WTC11 (cell line): Measurements from ENCODE around the gene B3GAT1. TPM values are rescaled to one million over a fixed set of nuclear protein-coding genes. Genes with fewer than 3 reads are reported as not detected.
A peak's percentile ranks its signal among the peaks of the same experiment; 100 is the strongest.

Source experiments
- ATAC-seq: fragments of 200-7000 bp; cut with Tn5 transposase; 2 replicates; pipeline ENCODE4 v1.10.0; 2021; ENCODE audit warnings: mild to moderate bottlenecking, moderate library complexity
- CTCF ChIA-PET: fragments of 300-600 bp; sonication (Branson Sonifier 250); formaldehyde crosslinking; loops from one replicate; lab custom pipeline; 2021; ENCODE audit warnings: antibody characterized with exemption; lab: Charles Lee
- POLR2A ChIA-PET: fragments of 350-600 bp; sonication (Branson Sonifier 250); formaldehyde crosslinking; loops from one replicate; lab custom pipeline; 2021; ENCODE audit warnings: antibody characterized with exemption; lab: Charles Lee
- DNase-seq: peaks from one replicate; pipeline ENCODE4 v3.0.0; 2021; ENCODE audit warnings: low spot score
- H3K27ac Mint-ChIP-seq: 2 replicates; pipeline ENCODE4 v1.8.0; 2021; ENCODE audit warnings: mixed read lengths
- H3K27me3 Mint-ChIP-seq: 2 replicates; pipeline ENCODE4 v1.8.0; 2021; ENCODE audit warnings: low read depth, mild to moderate bottlenecking, moderate library complexity, mixed read lengths
- H3K36me3 Mint-ChIP-seq: 2 replicates; pipeline ENCODE4 v1.8.0; 2021; ENCODE audit warnings: mixed read lengths
- H3K4me1 Mint-ChIP-seq: 2 replicates; pipeline ENCODE4 v1.8.0; 2022; ENCODE audit warnings: mixed read lengths
- H3K4me3 Mint-ChIP-seq: 2 replicates; pipeline ENCODE4 v1.8.0; 2021; ENCODE audit warnings: mild to moderate bottlenecking, moderate library complexity, mixed read lengths
- H3K9me3 Mint-ChIP-seq: 2 replicates; pipeline ENCODE4 v1.8.0; 2021; ENCODE audit warnings: mixed read lengths
- CBFB ChIP-seq: sonication (generic); formaldehyde crosslinking; IDR thresholded peaks from 2 replicates; pipeline ENCODE4 v1.8.1; 2022; ENCODE audit warnings: mild to moderate bottlenecking, low read depth, missing genetic modification reagents
- FOXP1 ChIP-seq: sonication (generic); formaldehyde crosslinking; IDR thresholded peaks from 2 replicates; pipeline ENCODE4 v1.8.0; 2022; ENCODE audit warnings: missing genetic modification reagents, mild to moderate bottlenecking, moderate library complexity, borderline replicate concordance
- IRF2 ChIP-seq: sonication (generic); formaldehyde crosslinking; IDR thresholded peaks from 2 replicates; pipeline ENCODE4 v1.8.0; 2022; ENCODE audit warnings: low read depth, missing genetic modification reagents, borderline replicate concordance
- RELA ChIP-seq: sonication (generic); formaldehyde crosslinking; IDR thresholded peaks from 2 replicates; pipeline ENCODE4 v1.8.1; 2022; ENCODE audit warnings: missing genetic modification reagents, mild to moderate bottlenecking, borderline replicate concordance
- RORB ChIP-seq: fragments of 250-450 bp; sonication (Bioruptor Pico); IDR thresholded peaks from 2 replicates; pipeline ENCODE4 v1.9.0; 2021; ENCODE audit warnings: mild to moderate bottlenecking
- ZNF121 ChIP-seq: sonication (generic); formaldehyde crosslinking; IDR thresholded peaks from 2 replicates; pipeline ENCODE4 v1.8.0; 2023; ENCODE audit warnings: missing genetic modification reagents
- total RNA-seq: library from RNA; stranded (reverse); gene quantifications from 3 replicates; pipeline ENCODE4 v1.2.3, GENCODE V29; 2021
- TF ChIP-seq, protein P1 (sequence below): sonication (generic); formaldehyde crosslinking; IDR thresholded peaks from 2 replicates; pipeline ENCODE4 v1.8.1; 2022; ENCODE audit warnings: missing genetic modification reagents, borderline replicate concordance
- TF ChIP-seq, protein P2 (sequence below): sonication (generic); formaldehyde crosslinking; IDR thresholded peaks from 2 replicates; pipeline ENCODE4 v1.8.0; 2022; ENCODE audit warnings: missing genetic modification reagents
- TF ChIP-seq, protein P3 (sequence below): fragments of 250-450 bp; sonication (Bioruptor Pico); IDR thresholded peaks from 2 replicates; pipeline ENCODE4 v1.9.0; 2021; ENCODE audit warnings: mild to moderate bottlenecking
- TF ChIP-seq, protein P4 (sequence below): sonication (generic); formaldehyde crosslinking; conservative IDR thresholded peaks from 2 replicates; pipeline ENCODE4 v1.8.1; 2023; ENCODE audit warnings: mild to moderate bottlenecking, low read depth, missing genetic modification reagents, moderate library complexity
- TF ChIP-seq, protein P5 (sequence below): fragments of 200-600 bp; IDR thresholded peaks from 2 replicates; pipeline ENCODE4 v1.8.0; 2022; ENCODE audit warnings: antibody characterized with exemption
- TF ChIP-seq, protein P6 (sequence below): sonication (generic); formaldehyde crosslinking; IDR thresholded peaks from 2 replicates; pipeline ENCODE4 v1.8.1; 2023; ENCODE audit warnings: mild to moderate bottlenecking, missing genetic modification reagents, moderate library complexity

The B3GAT1 gene
- total RNA-seq, 1 experiment from 2014 or later, result 30.0 TPM

DNA sequence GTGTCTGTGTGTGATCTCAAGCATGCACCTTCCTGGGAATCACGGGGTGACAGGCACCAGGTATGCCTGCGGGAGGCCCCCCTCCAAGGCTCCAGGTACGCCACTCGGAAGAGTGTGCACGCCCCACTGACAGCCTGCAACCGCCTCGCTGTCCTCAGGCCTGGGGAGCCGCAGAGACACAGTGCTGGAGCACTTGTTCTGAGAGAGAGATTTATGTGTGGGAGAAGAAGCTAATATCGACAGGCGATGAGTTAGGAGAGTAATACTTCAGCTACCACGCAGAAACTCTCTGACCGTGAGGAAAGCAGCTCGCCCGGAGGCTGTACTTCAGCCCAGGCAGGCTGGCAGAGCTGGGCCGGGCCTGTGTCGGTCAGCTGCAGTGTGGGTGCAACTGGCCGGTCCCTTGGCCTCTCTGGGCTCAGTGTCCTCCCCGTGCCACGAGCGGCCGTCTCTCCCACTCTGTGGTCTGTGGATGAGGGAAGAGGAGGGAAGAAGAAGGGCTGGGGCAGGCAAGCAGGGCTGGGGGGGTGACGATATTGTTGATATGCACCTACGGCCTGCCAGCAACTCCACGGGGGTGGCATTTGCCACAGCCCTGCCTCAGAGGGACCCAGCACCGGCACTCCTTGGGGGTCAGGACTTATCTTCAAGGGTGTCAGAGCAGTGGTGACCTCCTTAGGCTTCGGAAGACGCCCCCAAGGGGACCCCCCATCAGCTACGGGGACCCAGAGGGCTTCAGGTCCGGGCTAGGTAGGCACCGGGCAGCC, 7.3 kb downstream of the B3GAT1 start:
- no peak for ATAC-seq
- peaks cover 8% of the 10 kb centered on the region for H3K9me3 Mint-ChIP-seq

DNA sequence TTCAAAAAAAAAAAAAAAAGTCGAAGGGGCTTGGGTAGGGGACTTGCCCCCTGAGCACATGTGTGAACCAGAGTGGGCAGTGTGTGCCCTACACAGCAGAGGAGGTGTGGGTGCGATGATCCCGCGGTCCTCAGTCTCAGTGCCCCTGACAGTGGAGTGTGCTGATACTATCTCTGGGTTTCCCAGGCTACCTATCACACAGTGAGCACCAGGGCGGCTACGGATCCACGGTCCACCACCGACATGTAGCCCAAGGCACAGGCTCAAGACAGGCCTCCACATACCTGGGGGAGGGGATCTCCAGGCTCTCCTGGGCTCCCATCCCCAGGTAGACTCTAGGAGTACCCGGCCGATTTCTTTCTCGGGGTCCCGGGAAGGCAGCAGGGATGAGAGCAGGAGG, 9.1 kb downstream of the B3GAT1 start:
- H3K4me1 Mint-ChIP-seq, result peaks cover 22% of the 10 kb centered on the region
- no peaks in the 10 kb centered on the region for H3K27me3 Mint-ChIP-seq
- CTCF ChIA-PET, result no interaction called here
- POLR2A ChIA-PET, result interaction anchor here (0.6 kb wide), 1 partner anchor 36 kb away, joined by 5 read pairs; no protein-coding TSS in a partner anchor
- TF ChIP-seq ZNF121 (CRISPR knock-in tag), result peak; percentile 1; the same call in 1 of the 2 replicates
- TF ChIP-seq IRF2, result no peak
- ATAC-seq (no peak), DNase-seq (no peak)
- H3K36me3 Mint-ChIP-seq, result peaks cover 11% of the 10 kb centered on the region
- no peak overlapping the region for H3K4me3 Mint-ChIP-seq
- H3K9me3 Mint-ChIP-seq, result peaks cover 8% of the 10 kb centered on the region
- no peak overlapping the region for H3K27ac Mint-ChIP-seq

More for the DNA sequence above, 7.3 kb downstream of the B3GAT1 start:
- Mint-ChIP-seq H3K4me3 (no peak overlapping the region), H3K27ac (no peak overlapping the region; the same call in 1 of the 2 replicates), H3K4me1 (peaks cover 24% of the 10 kb centered on the region)
- TF ChIP-seq RELA (CRISPR knock-in tag) (no peak), FOXP1 (CRISPR knock-in tag) (no peak), CBFB (no peak), RORB (no peak)
- TF ChIP-seq, protein P1, sequence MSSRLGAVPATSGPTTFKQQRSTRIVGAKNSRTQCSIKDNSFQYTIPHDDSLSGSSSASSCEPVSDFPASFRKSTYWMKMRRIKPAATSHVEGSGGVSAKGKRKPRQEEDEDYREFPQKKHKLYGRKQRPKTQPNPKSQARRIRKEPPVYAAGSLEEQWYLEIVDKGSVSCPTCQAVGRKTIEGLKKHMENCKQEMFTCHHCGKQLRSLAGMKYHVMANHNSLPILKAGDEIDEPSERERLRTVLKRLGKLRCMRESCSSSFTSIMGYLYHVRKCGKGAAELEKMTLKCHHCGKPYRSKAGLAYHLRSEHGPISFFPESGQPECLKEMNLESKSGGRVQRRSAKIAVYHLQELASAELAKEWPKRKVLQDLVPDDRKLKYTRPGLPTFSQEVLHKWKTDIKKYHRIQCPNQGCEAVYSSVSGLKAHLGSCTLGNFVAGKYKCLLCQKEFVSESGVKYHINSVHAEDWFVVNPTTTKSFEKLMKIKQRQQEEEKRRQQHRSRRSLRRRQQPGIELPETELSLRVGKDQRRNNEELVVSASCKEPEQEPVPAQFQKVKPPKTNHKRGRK, result no peak
- TF ChIP-seq, protein P2, sequence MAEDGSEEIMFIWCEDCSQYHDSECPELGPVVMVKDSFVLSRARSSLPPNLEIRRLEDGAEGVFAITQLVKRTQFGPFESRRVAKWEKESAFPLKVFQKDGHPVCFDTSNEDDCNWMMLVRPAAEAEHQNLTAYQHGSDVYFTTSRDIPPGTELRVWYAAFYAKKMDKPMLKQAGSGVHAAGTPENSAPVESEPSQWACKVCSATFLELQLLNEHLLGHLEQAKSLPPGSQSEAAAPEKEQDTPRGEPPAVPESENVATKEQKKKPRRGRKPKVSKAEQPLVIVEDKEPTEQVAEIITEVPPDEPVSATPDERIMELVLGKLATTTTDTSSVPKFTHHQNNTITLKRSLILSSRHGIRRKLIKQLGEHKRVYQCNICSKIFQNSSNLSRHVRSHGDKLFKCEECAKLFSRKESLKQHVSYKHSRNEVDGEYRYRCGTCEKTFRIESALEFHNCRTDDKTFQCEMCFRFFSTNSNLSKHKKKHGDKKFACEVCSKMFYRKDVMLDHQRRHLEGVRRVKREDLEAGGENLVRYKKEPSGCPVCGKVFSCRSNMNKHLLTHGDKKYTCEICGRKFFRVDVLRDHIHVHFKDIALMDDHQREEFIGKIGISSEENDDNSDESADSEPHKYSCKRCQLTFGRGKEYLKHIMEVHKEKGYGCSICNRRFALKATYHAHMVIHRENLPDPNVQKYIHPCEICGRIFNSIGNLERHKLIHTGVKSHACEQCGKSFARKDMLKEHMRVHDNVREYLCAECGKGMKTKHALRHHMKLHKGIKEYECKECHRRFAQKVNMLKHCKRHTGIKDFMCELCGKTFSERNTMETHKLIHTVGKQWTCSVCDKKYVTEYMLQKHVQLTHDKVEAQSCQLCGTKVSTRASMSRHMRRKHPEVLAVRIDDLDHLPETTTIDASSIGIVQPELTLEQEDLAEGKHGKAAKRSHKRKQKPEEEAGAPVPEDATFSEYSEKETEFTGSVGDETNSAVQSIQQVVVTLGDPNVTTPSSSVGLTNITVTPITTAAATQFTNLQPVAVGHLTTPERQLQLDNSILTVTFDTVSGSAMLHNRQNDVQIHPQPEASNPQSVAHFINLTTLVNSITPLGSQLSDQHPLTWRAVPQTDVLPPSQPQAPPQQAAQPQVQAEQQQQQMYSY (CRISPR knock-in tag), result no peak
- TF ChIP-seq, protein P3, sequence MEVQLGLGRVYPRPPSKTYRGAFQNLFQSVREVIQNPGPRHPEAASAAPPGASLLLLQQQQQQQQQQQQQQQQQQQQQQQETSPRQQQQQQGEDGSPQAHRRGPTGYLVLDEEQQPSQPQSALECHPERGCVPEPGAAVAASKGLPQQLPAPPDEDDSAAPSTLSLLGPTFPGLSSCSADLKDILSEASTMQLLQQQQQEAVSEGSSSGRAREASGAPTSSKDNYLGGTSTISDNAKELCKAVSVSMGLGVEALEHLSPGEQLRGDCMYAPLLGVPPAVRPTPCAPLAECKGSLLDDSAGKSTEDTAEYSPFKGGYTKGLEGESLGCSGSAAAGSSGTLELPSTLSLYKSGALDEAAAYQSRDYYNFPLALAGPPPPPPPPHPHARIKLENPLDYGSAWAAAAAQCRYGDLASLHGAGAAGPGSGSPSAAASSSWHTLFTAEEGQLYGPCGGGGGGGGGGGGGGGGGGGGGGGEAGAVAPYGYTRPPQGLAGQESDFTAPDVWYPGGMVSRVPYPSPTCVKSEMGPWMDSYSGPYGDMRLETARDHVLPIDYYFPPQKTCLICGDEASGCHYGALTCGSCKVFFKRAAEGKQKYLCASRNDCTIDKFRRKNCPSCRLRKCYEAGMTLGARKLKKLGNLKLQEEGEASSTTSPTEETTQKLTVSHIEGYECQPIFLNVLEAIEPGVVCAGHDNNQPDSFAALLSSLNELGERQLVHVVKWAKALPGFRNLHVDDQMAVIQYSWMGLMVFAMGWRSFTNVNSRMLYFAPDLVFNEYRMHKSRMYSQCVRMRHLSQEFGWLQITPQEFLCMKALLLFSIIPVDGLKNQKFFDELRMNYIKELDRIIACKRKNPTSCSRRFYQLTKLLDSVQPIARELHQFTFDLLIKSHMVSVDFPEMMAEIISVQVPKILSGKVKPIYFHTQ, result no peak
- TF ChIP-seq, all 79 proteins: peak for 0
- Mint-ChIP-seq H3K36me3 (peaks cover 11% of the 10 kb centered on the region), H3K27me3 (no peaks in the 10 kb centered on the region)
- POLR2A ChIA-PET, result no interaction called here
- DNase-seq, result no peak
- CTCF ChIA-PET, result no interaction called here

DNA sequence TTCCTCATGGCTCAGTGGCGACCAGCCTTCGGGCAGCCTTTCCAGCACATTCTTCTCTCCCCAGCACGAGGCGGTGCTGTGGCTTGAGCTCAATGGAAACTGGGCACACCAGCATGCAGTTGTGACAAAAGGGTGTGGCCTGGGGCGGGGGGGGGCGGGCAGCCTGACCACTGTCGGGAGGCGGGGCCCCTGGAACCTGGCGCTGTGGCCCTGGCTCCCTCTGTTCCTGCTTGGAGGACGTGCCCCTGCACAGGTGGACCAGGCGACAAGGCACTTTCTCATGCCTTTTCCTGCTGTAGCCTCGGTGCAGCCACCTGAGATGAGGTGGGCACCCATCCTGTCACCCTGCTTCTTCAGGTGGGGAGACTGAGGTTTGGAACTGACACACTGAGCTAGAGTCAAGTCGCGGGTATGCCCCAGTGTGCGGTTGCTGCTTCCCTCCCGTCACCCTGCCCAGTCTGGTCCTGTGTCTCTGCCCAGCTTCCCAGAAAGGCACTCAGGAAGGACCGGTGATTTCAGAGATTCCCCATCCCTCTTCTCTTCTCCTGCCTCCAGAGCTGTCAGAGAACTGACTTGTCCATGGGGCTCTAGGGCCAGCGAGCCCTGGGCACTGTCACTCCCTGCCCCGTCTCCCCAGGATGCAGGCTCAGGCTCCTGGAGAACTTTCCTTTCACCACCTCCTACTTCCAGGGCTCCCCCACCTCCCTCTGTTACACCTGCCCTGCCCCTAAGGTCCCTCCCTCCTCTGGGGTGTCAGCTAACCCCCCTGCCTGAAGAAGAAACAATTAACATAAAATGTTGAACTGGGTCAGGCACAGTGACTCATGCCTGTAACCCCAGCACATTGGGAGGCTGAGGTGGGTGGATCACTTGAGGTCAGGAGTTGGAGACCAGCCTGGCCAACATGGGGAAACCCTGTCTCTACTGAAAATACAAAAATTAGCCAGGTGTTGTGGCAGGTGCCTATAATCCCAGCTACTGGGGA, 9.9 kb downstream of the B3GAT1 start:
- Mint-ChIP-seq H3K27me3 (no peaks in the 10 kb centered on the region), H3K4me3 (no peak overlapping the region), H3K9me3 (peaks cover 8% of the 10 kb centered on the region), H3K27ac (no peak overlapping the region), H3K36me3 (peaks cover 11% of the 10 kb centered on the region), H3K4me1 (peaks cover 16% of the 10 kb centered on the region)
- ATAC-seq (no peak), DNase-seq (no peak)
- CTCF ChIA-PET, result interaction anchor here (0.6 kb wide), 1 partner anchor 18 kb away, joined by 4 read pairs; no protein-coding TSS in a partner anchor
- POLR2A ChIA-PET, result interaction anchor here (0.6 kb wide), 1 partner anchor 36 kb away, joined by 5 read pairs; no protein-coding TSS in a partner anchor
- TF ChIP-seq, protein P4, sequence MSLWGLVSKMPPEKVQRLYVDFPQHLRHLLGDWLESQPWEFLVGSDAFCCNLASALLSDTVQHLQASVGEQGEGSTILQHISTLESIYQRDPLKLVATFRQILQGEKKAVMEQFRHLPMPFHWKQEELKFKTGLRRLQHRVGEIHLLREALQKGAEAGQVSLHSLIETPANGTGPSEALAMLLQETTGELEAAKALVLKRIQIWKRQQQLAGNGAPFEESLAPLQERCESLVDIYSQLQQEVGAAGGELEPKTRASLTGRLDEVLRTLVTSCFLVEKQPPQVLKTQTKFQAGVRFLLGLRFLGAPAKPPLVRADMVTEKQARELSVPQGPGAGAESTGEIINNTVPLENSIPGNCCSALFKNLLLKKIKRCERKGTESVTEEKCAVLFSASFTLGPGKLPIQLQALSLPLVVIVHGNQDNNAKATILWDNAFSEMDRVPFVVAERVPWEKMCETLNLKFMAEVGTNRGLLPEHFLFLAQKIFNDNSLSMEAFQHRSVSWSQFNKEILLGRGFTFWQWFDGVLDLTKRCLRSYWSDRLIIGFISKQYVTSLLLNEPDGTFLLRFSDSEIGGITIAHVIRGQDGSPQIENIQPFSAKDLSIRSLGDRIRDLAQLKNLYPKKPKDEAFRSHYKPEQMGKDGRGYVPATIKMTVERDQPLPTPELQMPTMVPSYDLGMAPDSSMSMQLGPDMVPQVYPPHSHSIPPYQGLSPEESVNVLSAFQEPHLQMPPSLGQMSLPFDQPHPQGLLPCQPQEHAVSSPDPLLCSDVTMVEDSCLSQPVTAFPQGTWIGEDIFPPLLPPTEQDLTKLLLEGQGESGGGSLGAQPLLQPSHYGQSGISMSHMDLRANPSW (CRISPR knock-in tag), result no peak
- TF ChIP-seq, protein P5, sequence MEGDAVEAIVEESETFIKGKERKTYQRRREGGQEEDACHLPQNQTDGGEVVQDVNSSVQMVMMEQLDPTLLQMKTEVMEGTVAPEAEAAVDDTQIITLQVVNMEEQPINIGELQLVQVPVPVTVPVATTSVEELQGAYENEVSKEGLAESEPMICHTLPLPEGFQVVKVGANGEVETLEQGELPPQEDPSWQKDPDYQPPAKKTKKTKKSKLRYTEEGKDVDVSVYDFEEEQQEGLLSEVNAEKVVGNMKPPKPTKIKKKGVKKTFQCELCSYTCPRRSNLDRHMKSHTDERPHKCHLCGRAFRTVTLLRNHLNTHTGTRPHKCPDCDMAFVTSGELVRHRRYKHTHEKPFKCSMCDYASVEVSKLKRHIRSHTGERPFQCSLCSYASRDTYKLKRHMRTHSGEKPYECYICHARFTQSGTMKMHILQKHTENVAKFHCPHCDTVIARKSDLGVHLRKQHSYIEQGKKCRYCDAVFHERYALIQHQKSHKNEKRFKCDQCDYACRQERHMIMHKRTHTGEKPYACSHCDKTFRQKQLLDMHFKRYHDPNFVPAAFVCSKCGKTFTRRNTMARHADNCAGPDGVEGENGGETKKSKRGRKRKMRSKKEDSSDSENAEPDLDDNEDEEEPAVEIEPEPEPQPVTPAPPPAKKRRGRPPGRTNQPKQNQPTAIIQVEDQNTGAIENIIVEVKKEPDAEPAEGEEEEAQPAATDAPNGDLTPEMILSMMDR, result no peak
- TF ChIP-seq, protein P6, sequence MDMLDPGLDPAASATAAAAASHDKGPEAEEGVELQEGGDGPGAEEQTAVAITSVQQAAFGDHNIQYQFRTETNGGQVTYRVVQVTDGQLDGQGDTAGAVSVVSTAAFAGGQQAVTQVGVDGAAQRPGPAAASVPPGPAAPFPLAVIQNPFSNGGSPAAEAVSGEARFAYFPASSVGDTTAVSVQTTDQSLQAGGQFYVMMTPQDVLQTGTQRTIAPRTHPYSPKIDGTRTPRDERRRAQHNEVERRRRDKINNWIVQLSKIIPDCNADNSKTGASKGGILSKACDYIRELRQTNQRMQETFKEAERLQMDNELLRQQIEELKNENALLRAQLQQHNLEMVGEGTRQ (CRISPR knock-in tag), result no peak
- no peak for TF ChIP-seq IRF2
